ENCODE data around the gene GABPA.

DNA sequence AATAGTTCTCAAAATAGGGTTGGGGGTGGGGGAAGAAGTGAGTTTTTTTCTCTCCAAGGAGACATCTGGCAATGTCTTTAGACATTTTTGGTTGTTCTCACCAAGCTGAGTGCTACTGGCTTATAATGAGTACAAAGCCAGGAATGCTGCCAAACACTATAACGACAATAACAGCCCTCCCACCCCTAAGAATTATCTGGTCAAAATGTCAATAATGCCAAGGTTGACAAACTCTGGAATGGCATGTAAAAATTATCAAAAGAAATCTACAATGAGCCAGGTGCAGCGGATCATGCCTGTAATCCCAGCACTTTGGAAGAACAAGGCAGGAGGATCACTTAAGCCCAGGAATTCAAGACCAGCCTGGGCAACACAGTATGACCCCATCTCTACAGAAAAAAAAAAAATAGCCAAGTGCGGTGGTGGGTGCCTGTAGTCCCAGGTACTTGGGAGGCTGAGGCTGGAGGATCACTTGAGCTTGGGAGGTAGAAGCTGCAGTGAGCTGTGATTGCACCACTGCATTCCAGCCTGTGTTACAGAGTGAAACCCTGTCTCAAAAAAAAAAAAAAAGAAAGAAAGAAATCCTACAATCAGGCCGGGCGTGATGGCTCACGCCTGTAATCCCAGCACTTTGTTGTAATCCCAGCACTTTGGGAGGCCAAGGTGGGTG lies 2.5 kb upstream of the GABPA start:
- TF ChIP-seq POLR2A (IDR thresholded peaks at IDR 0.05) (no peak), EP300 (IDR thresholded peaks at IDR 0.05) (no peak)
- TF ChIP-seq, protein P1, sequence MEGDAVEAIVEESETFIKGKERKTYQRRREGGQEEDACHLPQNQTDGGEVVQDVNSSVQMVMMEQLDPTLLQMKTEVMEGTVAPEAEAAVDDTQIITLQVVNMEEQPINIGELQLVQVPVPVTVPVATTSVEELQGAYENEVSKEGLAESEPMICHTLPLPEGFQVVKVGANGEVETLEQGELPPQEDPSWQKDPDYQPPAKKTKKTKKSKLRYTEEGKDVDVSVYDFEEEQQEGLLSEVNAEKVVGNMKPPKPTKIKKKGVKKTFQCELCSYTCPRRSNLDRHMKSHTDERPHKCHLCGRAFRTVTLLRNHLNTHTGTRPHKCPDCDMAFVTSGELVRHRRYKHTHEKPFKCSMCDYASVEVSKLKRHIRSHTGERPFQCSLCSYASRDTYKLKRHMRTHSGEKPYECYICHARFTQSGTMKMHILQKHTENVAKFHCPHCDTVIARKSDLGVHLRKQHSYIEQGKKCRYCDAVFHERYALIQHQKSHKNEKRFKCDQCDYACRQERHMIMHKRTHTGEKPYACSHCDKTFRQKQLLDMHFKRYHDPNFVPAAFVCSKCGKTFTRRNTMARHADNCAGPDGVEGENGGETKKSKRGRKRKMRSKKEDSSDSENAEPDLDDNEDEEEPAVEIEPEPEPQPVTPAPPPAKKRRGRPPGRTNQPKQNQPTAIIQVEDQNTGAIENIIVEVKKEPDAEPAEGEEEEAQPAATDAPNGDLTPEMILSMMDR (IDR thresholded peaks at IDR 0.05), result no peak
